Measurements from ENCODE around the gene DPP6.

DPP6 gene

GRCh38 chr7:154859747-154860620 is 807.8 kb downstream of the DPP6 start:
- H3K4me2 ChIP-seq, result no peak overlapping the region
- no peaks in the 10 kb centered on the region for H4K20me1 ChIP-seq (ENCODE audit: insufficient read depth)
- no peak overlapping the region for H2AFZ ChIP-seq (ENCODE audit: low read depth)
- H3K9ac ChIP-seq, result no peak overlapping the region
- H3K27me3 ChIP-seq (ENCODE audit: insufficient read depth, low read depth), result no peaks in the 10 kb centered on the region
- TF ChIP-seq CTCF (conservative IDR thresholded peaks at IDR 0.05; ENCODE audit: low read depth, low read length), result no peak
- no peak overlapping the region for H3K27ac ChIP-seq
- H3K4me3 ChIP-seq (IDR thresholded peaks at IDR 0.05; ENCODE audit: insufficient read depth, low read depth, low read length), result no peak overlapping the region
- H3K4me1 ChIP-seq (ENCODE audit: low read depth, poor library complexity, severe bottlenecking), result no peaks in the 10 kb centered on the region
- no peaks in the 10 kb centered on the region for H3K79me2 ChIP-seq (ENCODE audit: insufficient read depth, low read depth)
- no peaks in the 10 kb centered on the region for H3K36me3 ChIP-seq (ENCODE audit: insufficient read depth)

- Histone ChIP-seq H3K27me3 (ENCODE audit: insufficient read depth, low read depth) (no peaks in the 10 kb centered on the region), H3K36me3 (ENCODE audit: insufficient read depth) (no peaks in the 10 kb centered on the region), H3K9ac (no peak overlapping the region), H3K4me1 (ENCODE audit: low read depth, poor library complexity, severe bottlenecking) (no peaks in the 10 kb centered on the region), H3K4me3 (IDR thresholded peaks at IDR 0.05; ENCODE audit: insufficient read depth, low read depth, low read length) (no peak overlapping the region), H3K79me2 (ENCODE audit: insufficient read depth, low read depth) (no peaks in the 10 kb centered on the region), H3K27ac (no peak overlapping the region), H4K20me1 (ENCODE audit: insufficient read depth) (no peaks in the 10 kb centered on the region), H3K4me2 (no peak overlapping the region), H2AFZ (ENCODE audit: low read depth) (no peak overlapping the region)
- TF ChIP-seq CTCF (conservative IDR thresholded peaks at IDR 0.05; ENCODE audit: low read depth, low read length), result no peak
Observed at GRCh38 chr7:154860621-154861375, 808.6 kb downstream of the DPP6 start.

- H2AFZ ChIP-seq (ENCODE audit: low read depth), result no peak overlapping the region
- H3K4me1 ChIP-seq (ENCODE audit: low read depth, poor library complexity, severe bottlenecking), result no peaks in the 10 kb centered on the region
- no peaks in the 10 kb centered on the region for H4K20me1 ChIP-seq (ENCODE audit: insufficient read depth)
- no peak overlapping the region for H3K27ac ChIP-seq
- no peak overlapping the region for H3K4me2 ChIP-seq
- H3K27me3 ChIP-seq (ENCODE audit: insufficient read depth, low read depth), result no peaks in the 10 kb centered on the region
- H3K4me3 ChIP-seq (IDR thresholded peaks at IDR 0.05; ENCODE audit: insufficient read depth, low read depth, low read length), result no peak overlapping the region
- H3K36me3 ChIP-seq (ENCODE audit: insufficient read depth), result no peaks in the 10 kb centered on the region
- no peak overlapping the region for H3K9ac ChIP-seq
- no peak for TF ChIP-seq CTCF (conservative IDR thresholded peaks at IDR 0.05; ENCODE audit: low read depth, low read length)
- no peaks in the 10 kb centered on the region for H3K79me2 ChIP-seq (ENCODE audit: insufficient read depth, low read depth)
Observed at GRCh38 chr7:154861589-154861988, 809.4 kb downstream of the DPP6 start.

GRCh38 chr7:154862153-154862791 is 810.1 kb downstream of the DPP6 start:
- TF ChIP-seq CTCF (conservative IDR thresholded peaks at IDR 0.05; ENCODE audit: low read depth, low read length), result no peak
- H3K4me3 ChIP-seq (IDR thresholded peaks at IDR 0.05; ENCODE audit: insufficient read depth, low read depth, low read length), result no peak overlapping the region
- H2AFZ ChIP-seq (ENCODE audit: low read depth), result no peak overlapping the region
- H3K79me2 ChIP-seq (ENCODE audit: insufficient read depth, low read depth), result no peaks in the 10 kb centered on the region
- H3K9ac ChIP-seq, result no peak overlapping the region
- H3K4me2 ChIP-seq, result no peak overlapping the region
- 0 out of 2 replicates have a peak, but pooled peaks cover 2% of the 10 kb centered on the region for H3K27me3 ChIP-seq (ENCODE audit: insufficient read depth, low read depth)
- no peak overlapping the region for H3K27ac ChIP-seq
- no peaks in the 10 kb centered on the region for H4K20me1 ChIP-seq (ENCODE audit: insufficient read depth)
- no peaks in the 10 kb centered on the region for H3K36me3 ChIP-seq (ENCODE audit: insufficient read depth)
- H3K4me1 ChIP-seq (ENCODE audit: low read depth, poor library complexity, severe bottlenecking), result no peaks in the 10 kb centered on the region
